OCI-LY3 (cell line): ENCODE results near the gene CASZ1.

Experiments
- H2AFZ ChIP-seq: fragments of 200-600, 300-600 bp; shearing (Covaris generic); 2 replicates; pipeline ENCODE4 v1.6.0; 2014; ENCODE audit warnings: antibody characterized with exemption, low read depth, low read length
- H3K27ac ChIP-seq: fragments of 200-600, 300-600 bp; sonication (generic); 2 replicates; pipeline ENCODE4 v1.5.1; 2014; ENCODE audit warnings: mild to moderate bottlenecking, low read length, moderate library complexity, mixed read lengths
- H3K27me3 ChIP-seq: fragments of 200-600, 300-600 bp; sonication (generic); 2 replicates; pipeline ENCODE4 v1.6.1; 2014; ENCODE audit warnings: low read depth, low read length, mixed read lengths
- H3K36me3 ChIP-seq: fragments of 200-600, 300-600 bp; sonication (generic); replicated peaks from 2 replicates; pipeline ENCODE3; 2014; ENCODE audit warnings: low read depth, low read length, mixed read lengths
- H3K4me1 ChIP-seq: fragments of 300-600, 200-600 bp; sonication (generic); 2 replicates; pipeline ENCODE4 v1.6.1; 2014; ENCODE audit warnings: low read length, mixed read lengths
- H3K4me2 ChIP-seq: fragments of 200-600, 300-600 bp; sonication (generic); 2 replicates; pipeline ENCODE4 v1.6.1; 2014; ENCODE audit warnings: low read length, mixed read lengths
- H3K4me3 ChIP-seq: fragments of 300-600, 200-600 bp; sonication (generic); 2 replicates; pipeline ENCODE4 v1.5.1; 2014; ENCODE audit warnings: antibody characterized with exemption, mild to moderate bottlenecking, low read length, moderate library complexity
- H3K79me2 ChIP-seq: fragments of 300-600, 200-600 bp; shearing (Covaris generic); 2 replicates; pipeline ENCODE4 v1.6.1; 2014; ENCODE audit warnings: mild to moderate bottlenecking, low read length, mixed read lengths
- H3K9ac ChIP-seq: fragments of 300-600, 200-600 bp; shearing (Covaris generic); 2 replicates; pipeline ENCODE4 v1.6.0; 2014; ENCODE audit warnings: mild to moderate bottlenecking, low read length, moderate library complexity
- H3K9me3 ChIP-seq: fragments of 200-600, 300-600 bp; shearing (Covaris generic); 2 replicates; pipeline ENCODE4 v1.6.1; 2014; ENCODE audit warnings: low read length, mixed read lengths; ENCODE audit not compliant: insufficient read depth
- H4K20me1 ChIP-seq: fragments of 200-600, 300-600 bp; sonication (generic); 2 replicates; pipeline ENCODE4 v1.6.1; 2016; ENCODE audit warnings: low read length, mixed read lengths; ENCODE audit not compliant: insufficient read depth
- CTCF ChIP-seq: fragments of 200-600, 300-600 bp; sonication (generic); IDR thresholded peaks from 2 replicates; pipeline ENCODE4 v1.5.1; 2014; ENCODE audit warnings: antibody characterized with exemption, low read length, low read depth
- EZH2phosphoT487 ChIP-seq: fragments of 200-600 bp; shearing (Covaris generic); IDR thresholded peaks from 2 replicates; pipeline ENCODE4 v1.6.1; 2018; ENCODE audit warnings: antibody characterized with exemption, mixed run types, low read depth

CASZ1 gene

GRCh38 chr1:10824821-10825540, 28.5 kb upstream of the CASZ1 start:
- Histone ChIP-seq H4K20me1 (no peaks in the 10 kb centered on the region), H3K27ac (no peak overlapping the region), H3K4me2 (no peak overlapping the region), H3K9ac (no peak overlapping the region), H3K9me3 (no peaks in the 10 kb centered on the region), H3K79me2 (no peaks in the 10 kb centered on the region), H3K4me3 (no peak overlapping the region), H3K4me1 (no peaks in the 10 kb centered on the region), H3K36me3 (no peaks in the 10 kb centered on the region), H2AFZ (no peak overlapping the region), H3K27me3 (no peaks in the 10 kb centered on the region)
- TF ChIP-seq CTCF (no peak), EZH2phosphoT487 (no peak)

- Histone ChIP-seq H3K4me3 (no peak overlapping the region), H3K27me3 (no peaks in the 10 kb centered on the region), H3K4me2 (no peak overlapping the region), H3K27ac (no peak overlapping the region), H3K4me1 (no peaks in the 10 kb centered on the region), H3K79me2 (no peaks in the 10 kb centered on the region), H3K9ac (no peak overlapping the region), H2AFZ (no peak overlapping the region), H3K36me3 (no peaks in the 10 kb centered on the region), H4K20me1 (no peaks in the 10 kb centered on the region), H3K9me3 (no peaks in the 10 kb centered on the region)
- no peak for TF ChIP-seq EZH2phosphoT487
Observed at GRCh38 chr1:10823000-10823401, 26.6 kb upstream of the CASZ1 start.

- Histone ChIP-seq H3K27me3 (no peaks in the 10 kb centered on the region), H4K20me1 (no peaks in the 10 kb centered on the region), H3K9me3 (no peaks in the 10 kb centered on the region), H3K36me3 (no peaks in the 10 kb centered on the region), H2AFZ (no peak overlapping the region), H3K27ac (no peak overlapping the region), H3K4me2 (no peak overlapping the region), H3K9ac (no peak overlapping the region), H3K4me3 (no peak overlapping the region), H3K79me2 (no peaks in the 10 kb centered on the region), H3K4me1 (no peaks in the 10 kb centered on the region)
- TF ChIP-seq CTCF (no peak), EZH2phosphoT487 (no peak)
Observed at GRCh38 chr1:10821388-10821787, 24.9 kb upstream of the CASZ1 start.

GRCh38 chr1:10820422-10820821, 24.0 kb upstream of the CASZ1 start:
- Histone ChIP-seq H3K36me3 (no peaks in the 10 kb centered on the region), H3K4me1 (no peaks in the 10 kb centered on the region)

More at GRCh38 chr1:10820422-10820821, 24.0 kb upstream of the CASZ1 start:
- H2AFZ ChIP-seq: no peak overlapping the region
- H3K9ac ChIP-seq: no peak overlapping the region
- H3K4me2 ChIP-seq: no peak overlapping the region
- no peak overlapping the region for H3K27ac ChIP-seq
- no peak for TF ChIP-seq CTCF
- TF ChIP-seq EZH2phosphoT487: no peak
- H3K79me2 ChIP-seq: no peaks in the 10 kb centered on the region
- no peaks in the 10 kb centered on the region for H3K27me3 ChIP-seq
- H3K4me3 ChIP-seq: no peak overlapping the region
- H3K9me3 ChIP-seq: no peaks in the 10 kb centered on the region
- no peaks in the 10 kb centered on the region for H4K20me1 ChIP-seq
